PC-9 (cell line): Measurements from ENCODE around the gene SAMM50. TPM values are rescaled to one million over a fixed set of nuclear protein-coding genes. Genes with fewer than 3 reads are reported as not detected.

Experiments
- BruUV-seq: library from RNA; stranded (reverse); fragments of 400-500 nt; replicated peaks from 2 replicates; lab custom pipeline; 2021; lab: Mats Ljungman, UMichigan
- CTCF ChIA-PET: fragments of 300-600 bp; sonication (Branson Sonifier 250); formaldehyde crosslinking; loops from one replicate; lab custom pipeline; 2022; ENCODE audit warnings: antibody characterized with exemption; lab: Charles Lee
- POLR2A ChIA-PET: fragments of 300-600 bp; sonication (Branson Sonifier 250); formaldehyde crosslinking; loops from one replicate; lab custom pipeline; 2022; ENCODE audit warnings: antibody characterized with exemption; ENCODE audit not compliant: unreplicated experiment; lab: Charles Lee
- DNase-seq, 2 experiments: peaks; one replicate each; pipeline versions ENCODE4 v3.0.0 to v3.0.0-alpha.2; 2015 to 2022; ENCODE audit warnings: mixed read lengths in 1 of 2
- H2AFZ ChIP-seq: fragments of 200-600 bp; sonication (generic); 2 replicates; pipeline ENCODE4 v1.8.1; 2017; ENCODE audit warnings: antibody characterized with exemption
- H3F3A ChIP-seq: fragments of 200-600 bp; sonication (generic); 2 replicates; pipeline ENCODE4 v1.8.1; 2017; ENCODE audit warnings: antibody characterized with exemption, mild to moderate bottlenecking, low read depth; ENCODE audit not compliant: insufficient read depth
- H3K27ac ChIP-seq: fragments of 200-600 bp; sonication (generic); 2 replicates; pipeline ENCODE4 v1.6.1; 2016; ENCODE audit warnings: mixed run types
- H3K27me3 ChIP-seq: fragments of 200-600 bp; sonication (generic); 2 replicates; pipeline ENCODE4 v1.6.1; 2016; ENCODE audit warnings: low read depth, mixed run types; ENCODE audit not compliant: insufficient read depth
- H3K36me3 ChIP-seq: fragments of 200-600 bp; sonication (generic); 2 replicates; pipeline ENCODE4 v1.6.1; 2016; ENCODE audit warnings: low read depth, mixed run types
- H3K4me1 ChIP-seq: fragments of 200-600 bp; sonication (generic); replicated peaks from 2 replicates; pipeline ENCODE4 v1.6.1; 2016; ENCODE audit warnings: mixed run types; ENCODE audit not compliant: insufficient read depth
- H3K4me2 ChIP-seq: fragments of 200-600 bp; sonication (generic); 2 replicates; pipeline ENCODE4 v1.6.1; 2017; ENCODE audit warnings: mixed run types
- H3K4me3 ChIP-seq: fragments of 200-600 bp; sonication (generic); 2 replicates; pipeline ENCODE4 v1.6.1; 2016; ENCODE audit warnings: mixed run types
- H3K79me2 ChIP-seq: fragments of 200-600 bp; sonication (generic); 2 replicates; pipeline ENCODE4 v1.6.1; 2017; ENCODE audit warnings: low read depth, mixed run types
- H3K9me2 ChIP-seq: fragments of 200-600 bp; sonication (generic); 2 replicates; pipeline ENCODE4 v1.8.1; 2017; ENCODE audit warnings: mild to moderate bottlenecking; ENCODE audit not compliant: insufficient read depth
- H3K9me3 ChIP-seq: fragments of 200-600 bp; sonication (generic); 2 replicates; pipeline ENCODE4 v1.8.1; 2016; ENCODE audit warnings: low read depth; ENCODE audit not compliant: insufficient read depth
- H4K20me1 ChIP-seq: fragments of 200-600 bp; sonication (generic); 2 replicates; pipeline ENCODE4 v1.8.1; 2017; ENCODE audit not compliant: insufficient read depth
- CTCF ChIP-seq: fragments of 200-600 bp; sonication (generic); conservative IDR thresholded peaks from 2 replicates; pipeline ENCODE4 v1.6.1; 2017; ENCODE audit warnings: mixed run types, antibody characterized with exemption, mild to moderate bottlenecking, moderate library complexity
- EZH2 ChIP-seq: fragments of 200-600 bp; sonication (generic); IDR thresholded peaks from 2 replicates; pipeline ENCODE4 v1.8.0; 2017; ENCODE audit warnings: antibody characterized with exemption, low read depth
- intact Hi-C: fragments of 100-400 bp; cut with micrococcal nuclease; formaldehyde crosslinking; loops from one replicate; pipeline ENCODE4 v1.10.0; 2022; ENCODE audit not compliant: unreplicated experiment
- total RNA-seq: library from RNA; stranded (reverse); gene quantifications from 2 replicates; pipeline ENCODE4 v1.2.3, GENCODE V29; 2021

SAMM50 gene
- total RNA-seq, 1 experiment from 2014 or later = 73.9 TPM

GRCh38 chr22:43928908-43929307, 26.3 kb upstream of the SAMM50 start:
- peaks cover 14% of the 10 kb centered on the region for H3K4me1 ChIP-seq
- no peaks in the 10 kb centered on the region for H3K9me3 ChIP-seq
- intact Hi-C loops = no loop called here
- POLR2A ChIA-PET = no interaction called here
- H3K27me3 ChIP-seq = no peaks in the 10 kb centered on the region
- no peak overlapping the region for H2AFZ ChIP-seq
- H3K36me3 ChIP-seq = no peaks in the 10 kb centered on the region
- no peaks in the 10 kb centered on the region; the same call in 1 of the 2 replicates for H4K20me1 ChIP-seq
- peaks cover 7% of the 10 kb centered on the region; the same call in 1 of the 2 replicates for H3K79me2 ChIP-seq
- TF ChIP-seq CTCF (no peak), EZH2 (no peak)
- H3K9me2 ChIP-seq = no peaks in the 10 kb centered on the region
- no peak for DNase-seq
- no peak overlapping the region for H3K4me2 ChIP-seq
- no peak overlapping the region for H3K4me3 ChIP-seq
- H3K27ac ChIP-seq = no peak overlapping the region
- no TSS peak for BruUV-seq
- H3F3A ChIP-seq = peaks cover 15% of the 10 kb centered on the region; the same call in 1 of the 2 replicates
- CTCF ChIA-PET = no interaction called here

- no peak overlapping the region for H2AFZ ChIP-seq
- no peaks in the 10 kb centered on the region for H3K27me3 ChIP-seq
- ChIA-PET CTCF (no interaction called here), POLR2A (no interaction called here)
- intact Hi-C loops = no loop called here
- no peaks in the 10 kb centered on the region for H3K9me3 ChIP-seq
- TF ChIP-seq CTCF (no peak), EZH2 (no peak)
- no peaks in the 10 kb centered on the region for H3K9me2 ChIP-seq
- H4K20me1 ChIP-seq = no peaks in the 10 kb centered on the region; the same call in 1 of the 2 replicates
- H3K4me1 ChIP-seq = no peaks in the 10 kb centered on the region
- H3K4me2 ChIP-seq = no peak overlapping the region
- no peaks in the 10 kb centered on the region for H3K79me2 ChIP-seq
- no TSS peak for BruUV-seq
- no peak overlapping the region for H3K4me3 ChIP-seq
- H3K27ac ChIP-seq = no peak overlapping the region
- no peaks in the 10 kb centered on the region for H3K36me3 ChIP-seq
- no peaks in the 10 kb centered on the region; the same call in 1 of the 2 replicates for H3F3A ChIP-seq
- no peak for DNase-seq
These were observed 23.5 kb upstream of the SAMM50 start for GRCh38 chr22:43931771-43932170.

GRCh38 chr22:43941449-43941848, 13.8 kb upstream of the SAMM50 start:
- no peak overlapping the region for H3K4me3 ChIP-seq
- no peaks in the 10 kb centered on the region; the same call in 1 of the 2 replicates for H3F3A ChIP-seq
- ChIA-PET CTCF (interaction anchor here (0.7 to 0.8 kb wide), 2 partner anchors 16 to 941 kb away, joined by 3 to 4 read pairs; no protein-coding TSS in a partner anchor), POLR2A (interaction anchor here (0.5 kb wide), 1 partner anchor 11 kb away, joined by 3 read pairs; no protein-coding TSS in a partner anchor)
- no peaks in the 10 kb centered on the region for H3K9me3 ChIP-seq
- intact Hi-C loops = no loop called here
- no peaks in the 10 kb centered on the region for H3K4me1 ChIP-seq
- no peak for TF ChIP-seq CTCF
- no peak for TF ChIP-seq EZH2
- H3K36me3 ChIP-seq = peaks cover 12% of the 10 kb centered on the region; the same call in 1 of the 2 replicates
- H2AFZ ChIP-seq = no peak overlapping the region
- H3K4me2 ChIP-seq = no peak overlapping the region
- H3K79me2 ChIP-seq = no peaks in the 10 kb centered on the region
- H3K27ac ChIP-seq = no peak overlapping the region
- BruUV-seq = no TSS peak
- no peak for DNase-seq
- no peaks in the 10 kb centered on the region for H3K27me3 ChIP-seq
- H4K20me1 ChIP-seq = peaks cover 9% of the 10 kb centered on the region; the same call in 1 of the 2 replicates
- no peaks in the 10 kb centered on the region for H3K9me2 ChIP-seq
